ENCODE measurements around the gene IMPACT. TPM values are rescaled to one million over a fixed set of nuclear protein-coding genes. Genes with fewer than 3 reads are reported as not detected.

Gene IMPACT
- total RNA-seq, 2 experiments from 2014 or later, result 8.4 to 10.6 TPM

DNA sequence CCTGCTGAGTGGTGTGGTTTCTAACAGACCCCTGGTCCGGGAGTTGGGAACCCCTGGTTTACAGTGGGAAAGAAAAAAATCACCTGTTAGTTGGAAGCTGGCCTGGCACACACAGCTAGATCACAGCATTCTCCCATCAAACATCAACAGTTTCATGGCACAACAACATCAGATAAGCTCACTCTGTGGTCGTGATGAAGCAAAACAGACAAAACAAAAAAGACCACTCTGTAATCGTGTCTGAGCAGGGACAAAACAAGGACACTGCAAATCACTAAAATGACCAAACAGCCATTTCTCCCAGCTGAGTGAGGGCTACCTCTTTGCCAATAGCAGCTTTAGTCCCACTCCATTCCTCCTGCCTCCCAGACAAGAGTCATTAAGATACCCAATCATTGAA lies 9.0 kb upstream of the IMPACT start:
- ATAC-seq (ENCODE audit: poor library complexity), result no peak
- intact Hi-C loops (cut with DNase I, micrococcal nuclease), result no loop called here
- no peak overlapping the region for H3K4me3 Mint-ChIP-seq
- Histone ChIP-seq H3K4me3 (ENCODE audit: low read length) (no peak overlapping the region), H3K4me1 (ENCODE audit: insufficient read depth, low read length) (no peaks in the 10 kb centered on the region), H3K9me3 (ENCODE audit: control insufficient read depth in 1 of 2, insufficient read depth in 1 of 2, low read length in 2 of 2) (no peaks in the 10 kb centered on the region), H3K27ac (ENCODE audit: low read depth in 1 of 2, low read length in 2 of 2) (no peak overlapping the region), H3K36me3 (ENCODE audit: insufficient read depth, low read length) (no peaks in the 10 kb centered on the region), H3K27me3 (ENCODE audit: control insufficient read depth in 1 of 2, insufficient read depth in 2 of 2, low read length in 2 of 2) (peaks cover 7 to 12% of the 10 kb centered on the region in 2 experiments)
- TF ChIP-seq, protein P1, sequence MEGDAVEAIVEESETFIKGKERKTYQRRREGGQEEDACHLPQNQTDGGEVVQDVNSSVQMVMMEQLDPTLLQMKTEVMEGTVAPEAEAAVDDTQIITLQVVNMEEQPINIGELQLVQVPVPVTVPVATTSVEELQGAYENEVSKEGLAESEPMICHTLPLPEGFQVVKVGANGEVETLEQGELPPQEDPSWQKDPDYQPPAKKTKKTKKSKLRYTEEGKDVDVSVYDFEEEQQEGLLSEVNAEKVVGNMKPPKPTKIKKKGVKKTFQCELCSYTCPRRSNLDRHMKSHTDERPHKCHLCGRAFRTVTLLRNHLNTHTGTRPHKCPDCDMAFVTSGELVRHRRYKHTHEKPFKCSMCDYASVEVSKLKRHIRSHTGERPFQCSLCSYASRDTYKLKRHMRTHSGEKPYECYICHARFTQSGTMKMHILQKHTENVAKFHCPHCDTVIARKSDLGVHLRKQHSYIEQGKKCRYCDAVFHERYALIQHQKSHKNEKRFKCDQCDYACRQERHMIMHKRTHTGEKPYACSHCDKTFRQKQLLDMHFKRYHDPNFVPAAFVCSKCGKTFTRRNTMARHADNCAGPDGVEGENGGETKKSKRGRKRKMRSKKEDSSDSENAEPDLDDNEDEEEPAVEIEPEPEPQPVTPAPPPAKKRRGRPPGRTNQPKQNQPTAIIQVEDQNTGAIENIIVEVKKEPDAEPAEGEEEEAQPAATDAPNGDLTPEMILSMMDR (IDR thresholded peaks at IDR 0.05), result no peak
- ChIA-PET CTCF (interaction anchor here (0.6 kb wide), 1 partner anchor 246 kb away, joined by 3 read pairs; no protein-coding TSS in a partner anchor), POLR2A (interaction anchor here (0.6 kb wide), 1 partner anchor 9 kb away, joined by 3 read pairs; the partner anchor contains the start of gene IMPACT)
- peaks cover 55% of the 10 kb centered on the region for H3K27me3 Mint-ChIP-seq
- no peaks in the 10 kb centered on the region for H3K36me3 Mint-ChIP-seq (ENCODE audit: low read depth)
- H3K27ac Mint-ChIP-seq, result no peak overlapping the region
- no peak for DNase-seq
- H3K4me1 Mint-ChIP-seq (ENCODE audit: low read depth), result no peaks in the 10 kb centered on the region
- H3K9me3 Mint-ChIP-seq, result no peaks in the 10 kb centered on the region

DNA sequence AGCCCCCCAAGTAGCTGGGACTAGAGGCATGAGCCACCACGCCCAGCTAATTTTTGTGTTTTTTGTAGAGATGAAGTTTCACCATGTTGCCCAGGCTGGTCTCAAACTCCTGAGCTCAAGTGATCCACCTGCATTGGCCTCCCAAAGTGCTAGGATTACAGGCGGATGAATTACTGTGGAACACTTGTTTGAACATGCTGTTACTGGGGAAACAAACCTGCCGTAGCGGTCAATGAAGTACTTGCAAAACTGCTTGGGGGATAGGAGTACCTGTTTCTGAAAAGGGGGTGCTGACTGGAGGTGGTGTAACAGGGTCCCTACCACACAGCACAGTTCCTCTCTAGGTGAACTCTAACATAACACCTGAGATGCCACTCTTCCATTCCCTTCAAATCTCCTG lies 5.9 kb upstream of the IMPACT start:
- Mint-ChIP-seq H3K27me3 (peaks cover 71% of the 10 kb centered on the region), H3K4me1 (ENCODE audit: low read depth) (peaks cover 2% of the 10 kb centered on the region), H3K9me3 (peaks cover under 1% of the 10 kb centered on the region), H3K27ac (no peak overlapping the region), H3K4me3 (no peak overlapping the region), H3K36me3 (ENCODE audit: low read depth) (peaks cover 2% of the 10 kb centered on the region)
- ATAC-seq (ENCODE audit: poor library complexity), result no peak
- H3K4me1 ChIP-seq (ENCODE audit: insufficient read depth, low read length), result no peaks in the 10 kb centered on the region
- CTCF ChIA-PET, result no interaction called here
- H3K36me3 ChIP-seq (ENCODE audit: insufficient read depth, low read length), result no peaks in the 10 kb centered on the region
- TF ChIP-seq, protein P1 (IDR thresholded peaks at IDR 0.05), result no peak
- POLR2A ChIA-PET, result no interaction called here
- DNase-seq, result no peak
- peaks cover 7 to 16% of the 10 kb centered on the region in 2 experiments for H3K27me3 ChIP-seq (ENCODE audit: control insufficient read depth in 1 of 2, insufficient read depth in 2 of 2, low read length in 2 of 2)
- no peaks in the 10 kb centered on the region for H3K9me3 ChIP-seq (ENCODE audit: control insufficient read depth in 1 of 2, insufficient read depth in 1 of 2, low read length in 2 of 2)
- no peak overlapping the region for H3K4me3 ChIP-seq (ENCODE audit: low read length)
- H3K27ac ChIP-seq (ENCODE audit: low read depth in 1 of 2, low read length in 2 of 2), result no peak overlapping the region
- intact Hi-C loops (cut with DNase I, micrococcal nuclease), result loop anchor here in 1 of 2 experiments (10.0 kb wide), 1 partner anchor 836 kb away; the partner anchor contains the start of gene NPC1

DNA sequence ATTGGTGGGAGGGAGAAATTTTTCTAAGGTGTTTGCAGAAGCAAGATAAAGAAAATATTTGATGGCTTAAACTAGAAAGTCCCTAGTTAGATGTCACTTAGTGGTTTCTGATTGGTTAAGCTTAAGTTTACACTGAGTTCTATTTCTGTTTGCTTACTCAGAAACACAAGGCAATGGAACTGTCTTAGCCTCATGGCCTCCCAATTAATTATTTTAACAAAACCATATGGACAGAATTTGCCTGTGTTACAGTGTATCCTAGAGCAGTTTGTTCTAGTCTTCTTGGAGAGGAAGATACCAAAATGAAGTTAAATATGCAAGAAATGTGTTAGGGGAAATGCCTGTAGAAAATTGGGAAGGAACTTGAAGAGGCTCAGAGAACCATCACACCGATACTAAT lies 4.6 kb upstream of the IMPACT start:
- Mint-ChIP-seq H3K9me3 (peaks cover 7% of the 10 kb centered on the region), H3K27me3 (peaks cover 71% of the 10 kb centered on the region), H3K36me3 (ENCODE audit: low read depth) (peaks cover 12% of the 10 kb centered on the region), H3K27ac (no peak overlapping the region), H3K4me1 (ENCODE audit: low read depth) (peaks cover 9% of the 10 kb centered on the region), H3K4me3 (no peak overlapping the region)
- Histone ChIP-seq H3K27me3 (ENCODE audit: control insufficient read depth in 1 of 2, insufficient read depth in 2 of 2, low read length in 2 of 2) (peaks cover 7 to 12% of the 10 kb centered on the region in 2 experiments), H3K4me1 (ENCODE audit: insufficient read depth, low read length) (peaks cover 9% of the 10 kb centered on the region), H3K36me3 (ENCODE audit: insufficient read depth, low read length) (no peaks in the 10 kb centered on the region), H3K27ac (ENCODE audit: low read depth in 1 of 2, low read length in 2 of 2) (no peak overlapping the region), H3K4me3 (ENCODE audit: low read length) (no peak overlapping the region), H3K9me3 (ENCODE audit: control insufficient read depth in 1 of 2, insufficient read depth in 1 of 2, low read length in 2 of 2) (peaks cover 0 to 5% of the 10 kb centered on the region in 2 experiments)
- POLR2A ChIA-PET, result no interaction called here
- DNase-seq (no peak), ATAC-seq (ENCODE audit: poor library complexity) (no peak)
- intact Hi-C loops (cut with DNase I, micrococcal nuclease), result loop anchor here in 1 of 2 experiments (2.0 to 10.0 kb wide), 2 partner anchors 21 to 837 kb away; partner anchors contain the start of gene NPC1
- CTCF ChIA-PET, result no interaction called here
- TF ChIP-seq, protein P1 (IDR thresholded peaks at IDR 0.05), result no peak
